H1 (cell line): ENCODE results near the gene TEX264.

Source experiments
- ATF2 ChIP-seq: IDR thresholded peaks from 2 replicates; pipeline ENCODE4 v1.6.1; 2012; ENCODE audit warnings: low read length, inconsistent platforms
- BRCA1 ChIP-seq: IDR thresholded peaks from 2 replicates; pipeline ENCODE4 v1.6.1; 2012; ENCODE audit warnings: low read depth, low read length, improper control_type of control experiment
- CTCF ChIP-seq, 3 experiments: IDR thresholded peaks; 1 replicate in 2 of 3; 2 replicates in 1 of 3; pipeline versions ENCODE4 v1.5.1 to v1.6.1; 2011; ENCODE audit warnings: low read length in 3 of 3, mild to moderate bottlenecking in 3 of 3, inconsistent platforms in 2 of 3, low read depth in 1 of 3, moderate library complexity in 1 of 3; ENCODE audit not compliant: insufficient read depth in 1 of 3; ENCODE audit errors: control extremely low read depth in 1 of 3
- HDAC6 ChIP-seq: IDR thresholded peaks from one replicate; pipeline ENCODE4 v1.7.1; 2012; ENCODE audit warnings: low read depth, mild to moderate bottlenecking, inconsistent platforms, low read length, moderate library complexity
- RBBP5 ChIP-seq: IDR thresholded peaks from 2 replicates; pipeline ENCODE4 v1.7.1; 2012; ENCODE audit warnings: low read depth, mild to moderate bottlenecking, inconsistent platforms, low read length, moderate library complexity, borderline replicate concordance
- SRF ChIP-seq: IDR thresholded peaks from 2 replicates; pipeline ENCODE4 v1.6.1; 2011; ENCODE audit warnings: mild to moderate bottlenecking, low read depth, low read length, moderate library complexity
- TAF1 ChIP-seq: IDR thresholded peaks from 2 replicates; pipeline ENCODE4 v1.6.1; 2011; ENCODE audit warnings: mild to moderate bottlenecking, low read depth, low read length
- USF2 ChIP-seq: IDR thresholded peaks from 2 replicates; pipeline ENCODE4 v1.6.1; 2011; ENCODE audit warnings: low read length, improper control_type of control experiment

GRCh38 chr3:51720292-51721061, 49.4 kb downstream of the TEX264 start:
- TF ChIP-seq CTCF (IDR thresholded peaks at IDR 0.05; ENCODE audit: control extremely low read depth in 1 of 3, insufficient read depth in 1 of 3, low read depth in 1 of 3, low read length in 3 of 3) (no peak), ATF2 (no peak), HDAC6 (no peak), BRCA1 (no peak), USF2 (no peak), SRF (no peak), RBBP5 (no peak), TAF1 (no peak)
